Brain microvascular endothelial cell (primary cell): ENCODE results near the gene GFAP.
A peak's percentile ranks its signal among the peaks of the same experiment; 100 is the strongest.

Experiments
- DNase-seq: peaks from one replicate; pipeline ENCODE4 v3.0.0-alpha.2; 2020
- H3K27ac ChIP-seq: fragments of 250-450 bp; sonication (Bioruptor Pico); 2 replicates; pipeline ENCODE4 v1.5.1; 2020; ENCODE audit warnings: mild to moderate bottlenecking, moderate library complexity
- H3K27me3 ChIP-seq: fragments of 250-450 bp; sonication (Bioruptor Pico); replicated peaks from 2 replicates; pipeline ENCODE4 v1.5.1; 2020; ENCODE audit warnings: mild to moderate bottlenecking
- H3K36me3 ChIP-seq: fragments of 250-450 bp; sonication (Bioruptor Pico); replicated peaks from 2 replicates; pipeline ENCODE4 v1.5.1; 2020; ENCODE audit warnings: mild to moderate bottlenecking
- H3K4me3 ChIP-seq: 2 replicates; pipeline ENCODE4 v1.5.1; 2011; ENCODE audit warnings: low read depth, mild to moderate bottlenecking, control low read depth, low read length, moderate library complexity
- in situ Hi-C: cut with HindIII; loops from 2 replicates; pipeline ENCODE4 v1.10.0; 2017; ENCODE audit warnings: low sequenced_read_pairs, low pct_ligation_motif_present
- TF ChIP-seq, protein P1 (sequence below): IDR thresholded peaks from 2 replicates; pipeline ENCODE4 v1.5.1; 2011; ENCODE audit warnings: low read depth, mild to moderate bottlenecking, moderate library complexity, low read length, control low read depth, inconsistent platforms; ENCODE audit errors: missing control alignments

Gene GFAP

DNA sequence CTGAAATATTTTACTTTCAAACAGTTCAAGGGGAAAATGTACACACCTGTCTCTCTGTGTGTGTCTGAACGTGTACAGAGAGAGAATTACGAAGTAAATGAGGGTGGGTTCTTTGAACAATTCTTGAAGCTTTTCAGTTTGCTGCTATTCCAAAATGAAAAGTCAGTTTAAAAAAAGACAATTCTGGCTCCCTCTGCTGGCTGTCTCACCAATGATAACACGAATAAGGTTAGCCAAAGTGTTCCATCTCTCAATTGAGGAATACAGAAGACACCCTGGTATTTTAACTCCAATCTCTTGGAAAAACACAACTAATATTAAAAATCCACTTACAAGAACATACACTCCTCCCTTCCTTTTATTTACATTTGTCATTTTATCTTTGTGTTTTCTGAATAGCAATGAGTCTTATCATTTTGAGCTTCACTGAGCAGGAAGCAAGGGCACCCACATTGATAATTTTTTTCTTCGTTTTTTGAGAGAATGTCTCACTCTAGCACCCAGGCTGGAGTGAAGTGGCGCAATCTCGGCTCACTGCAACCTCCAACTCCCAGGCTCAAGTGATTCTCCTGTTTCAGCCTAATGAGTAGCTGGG, 36.6 kb downstream of the GFAP start:
- no peak overlapping the region for H3K4me3 ChIP-seq
- in situ Hi-C loops, result loop anchor here (25.0 kb wide), 1 partner anchor 91 kb away; no protein-coding TSS in a partner anchor
- no peaks in the 10 kb centered on the region for H3K27me3 ChIP-seq
- DNase-seq, result peak; percentile 16
- H3K36me3 ChIP-seq, result peaks cover 75% of the 10 kb centered on the region
- H3K27ac ChIP-seq, result no peak overlapping the region
- TF ChIP-seq, protein P1, sequence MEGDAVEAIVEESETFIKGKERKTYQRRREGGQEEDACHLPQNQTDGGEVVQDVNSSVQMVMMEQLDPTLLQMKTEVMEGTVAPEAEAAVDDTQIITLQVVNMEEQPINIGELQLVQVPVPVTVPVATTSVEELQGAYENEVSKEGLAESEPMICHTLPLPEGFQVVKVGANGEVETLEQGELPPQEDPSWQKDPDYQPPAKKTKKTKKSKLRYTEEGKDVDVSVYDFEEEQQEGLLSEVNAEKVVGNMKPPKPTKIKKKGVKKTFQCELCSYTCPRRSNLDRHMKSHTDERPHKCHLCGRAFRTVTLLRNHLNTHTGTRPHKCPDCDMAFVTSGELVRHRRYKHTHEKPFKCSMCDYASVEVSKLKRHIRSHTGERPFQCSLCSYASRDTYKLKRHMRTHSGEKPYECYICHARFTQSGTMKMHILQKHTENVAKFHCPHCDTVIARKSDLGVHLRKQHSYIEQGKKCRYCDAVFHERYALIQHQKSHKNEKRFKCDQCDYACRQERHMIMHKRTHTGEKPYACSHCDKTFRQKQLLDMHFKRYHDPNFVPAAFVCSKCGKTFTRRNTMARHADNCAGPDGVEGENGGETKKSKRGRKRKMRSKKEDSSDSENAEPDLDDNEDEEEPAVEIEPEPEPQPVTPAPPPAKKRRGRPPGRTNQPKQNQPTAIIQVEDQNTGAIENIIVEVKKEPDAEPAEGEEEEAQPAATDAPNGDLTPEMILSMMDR, result peak; percentile 66

DNA sequence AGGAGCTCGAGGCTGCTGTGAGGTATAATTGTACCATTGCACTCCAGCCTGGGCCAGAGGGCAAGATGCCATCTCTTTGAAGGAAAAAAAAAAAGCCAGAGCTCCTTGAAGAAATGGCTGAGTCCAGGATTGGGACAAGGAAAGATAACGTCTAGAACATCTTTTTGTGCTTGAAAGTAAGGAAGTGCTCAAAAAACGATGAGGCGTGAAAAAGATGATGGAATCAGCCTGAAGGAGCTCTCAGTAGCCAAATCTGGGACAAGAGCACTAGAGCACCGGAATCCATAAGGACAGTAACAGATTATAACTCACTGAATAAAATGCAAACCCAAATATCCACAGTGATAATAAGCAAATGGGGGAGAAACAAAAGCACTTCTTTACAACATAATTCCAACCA, 38.2 kb downstream of the GFAP start:
- H3K36me3 ChIP-seq, result peaks cover 73% of the 10 kb centered on the region
- DNase-seq, result no peak
- no peak overlapping the region for H3K27ac ChIP-seq
- H3K27me3 ChIP-seq, result no peaks in the 10 kb centered on the region
- no peak overlapping the region for H3K4me3 ChIP-seq
- in situ Hi-C loops, result loop anchor here (25.0 kb wide), 1 partner anchor 90 kb away; no protein-coding TSS in a partner anchor
- TF ChIP-seq, protein P1, result no peak

DNA sequence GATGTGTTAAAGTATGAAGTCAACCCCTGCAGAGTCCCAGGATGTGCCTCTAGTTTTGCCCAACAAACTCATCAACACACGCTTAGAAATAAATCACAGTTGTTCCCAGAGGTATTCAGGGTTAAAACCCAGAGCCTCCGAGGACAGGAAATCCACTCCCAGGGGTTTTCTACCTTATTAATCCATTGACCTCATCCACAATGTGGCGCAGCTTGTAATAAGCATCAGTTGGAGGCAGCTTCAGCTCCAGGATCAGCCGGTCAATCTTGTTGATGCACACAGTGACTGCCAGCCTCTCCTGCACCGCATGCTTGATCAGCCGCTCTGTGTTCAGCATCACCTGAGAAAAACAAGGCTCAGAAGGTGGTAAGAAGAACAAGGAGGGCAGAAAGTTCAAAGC, 39.5 kb downstream of the GFAP start:
- Histone ChIP-seq H3K27ac (no peak overlapping the region), H3K4me3 (no peak overlapping the region), H3K27me3 (no peaks in the 10 kb centered on the region), H3K36me3 (peaks cover 78% of the 10 kb centered on the region)
- in situ Hi-C loops, result loop anchor here (25.0 kb wide), 1 partner anchor 88 kb away; no protein-coding TSS in a partner anchor
- DNase-seq, result no peak
- TF ChIP-seq, protein P1, result no peak

DNA sequence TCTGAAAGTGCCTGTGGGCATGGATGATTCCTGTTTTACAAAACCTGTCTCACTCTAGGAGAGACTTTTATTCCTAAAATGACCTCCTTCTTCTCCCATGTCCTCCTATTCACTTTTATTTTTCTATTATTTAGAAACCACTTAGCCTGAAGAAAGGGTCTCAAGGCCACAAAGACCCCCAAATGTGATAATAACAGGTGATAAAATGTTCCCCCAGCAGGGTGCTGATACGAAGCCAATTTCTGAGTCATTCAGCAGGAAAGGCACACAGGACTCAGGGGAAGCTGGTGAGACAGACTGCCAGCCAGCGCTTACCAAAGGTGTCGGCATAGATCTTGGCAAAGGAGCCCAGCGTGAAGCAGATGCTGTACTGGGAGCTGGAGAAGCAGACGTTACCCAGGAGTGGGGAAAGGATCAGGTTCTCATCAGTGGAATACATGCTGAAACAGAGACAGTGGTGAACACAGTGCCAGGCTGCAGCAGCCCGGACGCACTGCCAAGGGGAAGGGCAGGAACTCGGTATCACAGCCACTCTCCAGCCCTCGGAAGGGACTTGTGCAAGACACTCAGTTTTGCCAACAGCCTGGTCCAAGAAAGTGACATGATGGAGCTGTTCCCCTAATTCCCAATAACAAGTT, 43.0 kb downstream of the GFAP start:
- no peak for DNase-seq

DNA sequence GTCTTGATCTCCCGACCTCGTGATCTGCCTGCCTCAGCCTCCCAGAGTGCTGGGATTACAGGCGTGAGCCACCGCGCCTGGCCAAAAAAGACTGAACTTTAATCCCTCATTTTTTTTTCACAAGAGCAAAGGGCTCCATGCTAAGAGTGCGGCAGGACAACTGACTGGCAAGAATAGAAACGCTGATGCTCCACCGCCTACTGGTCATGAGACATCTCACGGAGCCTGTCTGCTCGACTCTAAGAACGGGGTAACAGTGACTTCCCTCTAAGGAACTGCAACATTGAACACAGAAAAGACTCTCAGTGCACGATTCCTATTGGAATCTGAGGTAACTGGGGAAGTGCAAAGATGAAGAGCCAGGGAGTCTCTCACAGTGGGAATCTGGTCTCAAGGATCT, 43.7 kb downstream of the GFAP start:
- TF ChIP-seq, protein P1, result no peak
- Histone ChIP-seq H3K27me3 (no peaks in the 10 kb centered on the region), H3K4me3 (no peak overlapping the region), H3K36me3 (peaks cover 69% of the 10 kb centered on the region), H3K27ac (no peak overlapping the region)
- in situ Hi-C loops, result no loop called here
- DNase-seq, result no peak

More for the DNA sequence above, 43.0 kb downstream of the GFAP start:
- in situ Hi-C loops, result no loop called here
- no peak overlapping the region for H3K27ac ChIP-seq
- no peaks in the 10 kb centered on the region for H3K27me3 ChIP-seq
- TF ChIP-seq, protein P1, result no peak
- H3K36me3 ChIP-seq, result peaks cover 68% of the 10 kb centered on the region
- no peak overlapping the region for H3K4me3 ChIP-seq
